ENCODE results near the gene ZNRD2.

Gene ZNRD2

GRCh38 chr11:65529475-65530156 is 40.7 kb upstream of the ZNRD2 start:
- H3K4me1 ChIP-seq (ENCODE audit: control insufficient read depth, insufficient read depth, low read length), result peaks cover 6% of the 10 kb centered on the region
- no peak overlapping the region for H3K4me3 ChIP-seq (ENCODE audit: low read depth, low read length)
- no peaks in the 10 kb centered on the region for H3K27me3 ChIP-seq (ENCODE audit: control insufficient read depth, insufficient read depth, low read length)
- H3K36me3 ChIP-seq (ENCODE audit: control insufficient read depth, insufficient read depth, low read length), result peaks cover 61% of the 10 kb centered on the region
- H3K27ac ChIP-seq (ENCODE audit: low read depth, low read length), result no peak overlapping the region
- H3K9ac ChIP-seq (ENCODE audit: low read length), result no peak overlapping the region
- no peaks in the 10 kb centered on the region for H3K9me3 ChIP-seq (ENCODE audit: control insufficient read depth, insufficient read depth, low read depth, low read length)

GRCh38 chr11:65530157-65530496 is 40.1 kb upstream of the ZNRD2 start:
- Histone ChIP-seq H3K27ac (ENCODE audit: low read depth, low read length) (no peak overlapping the region), H3K36me3 (ENCODE audit: control insufficient read depth, insufficient read depth, low read length) (peaks cover 66% of the 10 kb centered on the region), H3K9me3 (ENCODE audit: control insufficient read depth, insufficient read depth, low read depth, low read length) (no peaks in the 10 kb centered on the region), H3K4me3 (ENCODE audit: low read depth, low read length) (no peak overlapping the region), H3K27me3 (ENCODE audit: control insufficient read depth, insufficient read depth, low read length) (no peaks in the 10 kb centered on the region), H3K4me1 (ENCODE audit: control insufficient read depth, insufficient read depth, low read length) (peaks cover 6% of the 10 kb centered on the region), H3K9ac (ENCODE audit: low read length) (no peak overlapping the region)

GRCh38 chr11:65532388-65533064 is 37.8 kb upstream of the ZNRD2 start:
- Histone ChIP-seq H3K4me1 (ENCODE audit: control insufficient read depth, insufficient read depth, low read length) (no peaks in the 10 kb centered on the region), H3K27ac (ENCODE audit: low read depth, low read length) (no peak overlapping the region), H3K9me3 (ENCODE audit: control insufficient read depth, insufficient read depth, low read depth, low read length) (no peaks in the 10 kb centered on the region), H3K36me3 (ENCODE audit: control insufficient read depth, insufficient read depth, low read length) (peaks cover 74% of the 10 kb centered on the region), H3K4me3 (ENCODE audit: low read depth, low read length) (no peak overlapping the region), H3K9ac (ENCODE audit: low read length) (no peak overlapping the region), H3K27me3 (ENCODE audit: control insufficient read depth, insufficient read depth, low read length) (no peaks in the 10 kb centered on the region)

- Histone ChIP-seq H3K9ac (ENCODE audit: low read length) (no peak overlapping the region), H3K4me3 (ENCODE audit: low read depth, low read length) (no peak overlapping the region), H3K27me3 (ENCODE audit: control insufficient read depth, insufficient read depth, low read length) (peaks cover 26% of the 10 kb centered on the region), H3K27ac (ENCODE audit: low read depth, low read length) (no peak overlapping the region), H3K9me3 (ENCODE audit: control insufficient read depth, insufficient read depth, low read depth, low read length) (no peaks in the 10 kb centered on the region), H3K4me1 (ENCODE audit: control insufficient read depth, insufficient read depth, low read length) (no peaks in the 10 kb centered on the region; the same call in 1 of the 2 replicates), H3K36me3 (ENCODE audit: control insufficient read depth, insufficient read depth, low read length) (peaks cover 61% of the 10 kb centered on the region)
Observed at GRCh38 chr11:65535102-65535501, 35.2 kb upstream of the ZNRD2 start.

- peaks cover 3% of the 10 kb centered on the region; the same call in 1 of the 2 replicates for H3K4me1 ChIP-seq (ENCODE audit: control insufficient read depth, insufficient read depth, low read length)
- H3K9ac ChIP-seq (ENCODE audit: low read length), result no peak overlapping the region
- H3K36me3 ChIP-seq (ENCODE audit: control insufficient read depth, insufficient read depth, low read length), result peaks cover 46% of the 10 kb centered on the region
- H3K4me3 ChIP-seq (ENCODE audit: low read depth, low read length), result no peak overlapping the region
- no peak overlapping the region for H3K27ac ChIP-seq (ENCODE audit: low read depth, low read length)
- H3K27me3 ChIP-seq (ENCODE audit: control insufficient read depth, insufficient read depth, low read length), result peaks cover 32% of the 10 kb centered on the region
- no peaks in the 10 kb centered on the region for H3K9me3 ChIP-seq (ENCODE audit: control insufficient read depth, insufficient read depth, low read depth, low read length)
Observed at GRCh38 chr11:65536412-65537295, 33.6 kb upstream of the ZNRD2 start.

GRCh38 chr11:65537296-65537597 is 33.0 kb upstream of the ZNRD2 start:
- H3K27ac ChIP-seq (ENCODE audit: low read depth, low read length), result no peak overlapping the region
- no peak overlapping the region for H3K9ac ChIP-seq (ENCODE audit: low read length)
- H3K27me3 ChIP-seq (ENCODE audit: control insufficient read depth, insufficient read depth, low read length), result peaks cover 35% of the 10 kb centered on the region
- no peaks in the 10 kb centered on the region for H3K9me3 ChIP-seq (ENCODE audit: control insufficient read depth, insufficient read depth, low read depth, low read length)
- H3K36me3 ChIP-seq (ENCODE audit: control insufficient read depth, insufficient read depth, low read length), result peaks cover 42% of the 10 kb centered on the region
- H3K4me1 ChIP-seq (ENCODE audit: control insufficient read depth, insufficient read depth, low read length), result peaks cover 3% of the 10 kb centered on the region; the same call in 1 of the 2 replicates
- H3K4me3 ChIP-seq (ENCODE audit: low read depth, low read length), result no peak overlapping the region

- Histone ChIP-seq H3K4me1 (ENCODE audit: control insufficient read depth, insufficient read depth, low read length) (peaks cover 3% of the 10 kb centered on the region; the same call in 1 of the 2 replicates), H3K9me3 (ENCODE audit: control insufficient read depth, insufficient read depth, low read depth, low read length) (no peaks in the 10 kb centered on the region), H3K27ac (ENCODE audit: low read depth, low read length) (no peak overlapping the region), H3K27me3 (ENCODE audit: control insufficient read depth, insufficient read depth, low read length) (peaks cover 35% of the 10 kb centered on the region), H3K4me3 (ENCODE audit: low read depth, low read length) (no peak overlapping the region), H3K9ac (ENCODE audit: low read length) (no peak overlapping the region), H3K36me3 (ENCODE audit: control insufficient read depth, insufficient read depth, low read length) (peaks cover 37% of the 10 kb centered on the region)
Observed at GRCh38 chr11:65537620-65538231, 32.6 kb upstream of the ZNRD2 start.

- Histone ChIP-seq H3K4me1 (ENCODE audit: control insufficient read depth, insufficient read depth, low read length) (peaks cover 3% of the 10 kb centered on the region; the same call in 1 of the 2 replicates), H3K9me3 (ENCODE audit: control insufficient read depth, insufficient read depth, low read depth, low read length) (no peaks in the 10 kb centered on the region), H3K9ac (ENCODE audit: low read length) (no peak overlapping the region), H3K27me3 (ENCODE audit: control insufficient read depth, insufficient read depth, low read length) (peaks cover 35% of the 10 kb centered on the region), H3K4me3 (ENCODE audit: low read depth, low read length) (peak overlapping the region; percentile 80; the same call in 1 of the 2 replicates), H3K27ac (ENCODE audit: low read depth, low read length) (no peak overlapping the region), H3K36me3 (ENCODE audit: control insufficient read depth, insufficient read depth, low read length) (peaks cover 31% of the 10 kb centered on the region)
Observed at GRCh38 chr11:65538232-65538914, 31.9 kb upstream of the ZNRD2 start.

GRCh38 chr11:65538915-65539743 is 31.1 kb upstream of the ZNRD2 start:
- Histone ChIP-seq H3K36me3 (ENCODE audit: control insufficient read depth, insufficient read depth, low read length) (peaks cover 29% of the 10 kb centered on the region), H3K4me3 (ENCODE audit: low read depth, low read length) (peak overlapping the region; percentile 80)

More at GRCh38 chr11:65538915-65539743, 31.1 kb upstream of the ZNRD2 start:
- H3K27me3 ChIP-seq (ENCODE audit: control insufficient read depth, insufficient read depth, low read length), result peaks cover 40% of the 10 kb centered on the region
- H3K27ac ChIP-seq (ENCODE audit: low read depth, low read length), result no peak overlapping the region
- H3K9me3 ChIP-seq (ENCODE audit: control insufficient read depth, insufficient read depth, low read depth, low read length), result no peaks in the 10 kb centered on the region
- peaks cover 3% of the 10 kb centered on the region; the same call in 1 of the 2 replicates for H3K4me1 ChIP-seq (ENCODE audit: control insufficient read depth, insufficient read depth, low read length)
- H3K9ac ChIP-seq (ENCODE audit: low read length), result peak overlapping the region; percentile 34

All from HUES6 (cell line).